ENCODE measurements around the gene RAP1GAP. TPM values are rescaled to one million over a fixed set of nuclear protein-coding genes. Genes with fewer than 3 reads are reported as not detected.
"Not testable (repeated sequence)": the region's sequence is repeated elsewhere in the genome, so short reads cannot be mapped to it uniquely, and the experiment has no call there.

The RAP1GAP gene
- total RNA-seq, 2 experiments from 2014 or later = 1.3 to 1.6 TPM

DNA sequence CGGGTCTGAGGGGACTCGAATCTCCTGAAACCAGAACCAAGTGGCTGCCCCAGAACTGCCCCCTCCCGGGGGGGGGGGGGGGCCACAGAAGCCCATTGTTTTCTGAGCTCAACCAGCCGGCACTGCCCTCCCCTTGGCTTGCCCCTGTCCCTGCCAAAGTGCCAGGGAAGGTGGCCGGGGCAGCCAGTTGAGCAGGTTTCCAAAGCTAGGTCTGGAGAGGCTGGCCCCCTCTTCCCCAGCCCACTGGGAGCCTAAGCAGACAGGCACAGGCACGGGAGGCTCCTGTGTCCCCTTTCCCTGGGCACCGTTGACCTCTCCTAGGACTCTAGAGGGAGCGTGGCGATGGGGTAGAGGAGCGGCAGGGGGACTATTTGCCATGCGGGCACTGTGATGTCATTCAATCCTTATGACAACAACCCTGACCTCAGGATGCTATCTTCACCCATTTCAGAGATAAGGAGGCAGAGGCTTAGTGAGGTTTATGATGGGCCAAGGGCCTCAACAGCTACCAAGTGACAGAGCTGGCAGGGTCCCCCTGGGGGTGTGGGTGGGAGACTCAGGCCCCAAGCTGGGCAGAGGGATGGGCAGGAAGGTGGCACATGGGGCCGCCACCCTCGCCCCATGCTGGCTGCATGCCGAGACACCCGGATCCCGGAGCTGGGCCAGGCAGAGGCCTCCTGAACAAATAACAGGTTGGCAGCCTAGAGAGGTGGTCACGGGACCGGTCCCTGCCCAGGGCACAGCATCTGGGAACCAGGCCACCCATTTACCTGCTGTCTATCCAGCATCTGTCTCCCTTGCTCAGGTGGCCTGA, 35.0 kb downstream of the RAP1GAP start:
- no peak for ATAC-seq
- CTCF ChIA-PET = no interaction called here
- Mint-ChIP-seq H3K4me3 (no peak overlapping the region), H3K27ac (no peak overlapping the region), H3K27me3 (no peaks in the 10 kb centered on the region), H3K4me1 (ENCODE audit: low read depth) (peaks cover 6% of the 10 kb centered on the region), H3K9me3 (no peaks in the 10 kb centered on the region), H3K36me3 (ENCODE audit: low read depth) (no peaks in the 10 kb centered on the region)
- intact Hi-C loops (cut with micrococcal nuclease) = no loop called here
- DNase-seq = no peak
- TF ChIP-seq, protein P1, sequence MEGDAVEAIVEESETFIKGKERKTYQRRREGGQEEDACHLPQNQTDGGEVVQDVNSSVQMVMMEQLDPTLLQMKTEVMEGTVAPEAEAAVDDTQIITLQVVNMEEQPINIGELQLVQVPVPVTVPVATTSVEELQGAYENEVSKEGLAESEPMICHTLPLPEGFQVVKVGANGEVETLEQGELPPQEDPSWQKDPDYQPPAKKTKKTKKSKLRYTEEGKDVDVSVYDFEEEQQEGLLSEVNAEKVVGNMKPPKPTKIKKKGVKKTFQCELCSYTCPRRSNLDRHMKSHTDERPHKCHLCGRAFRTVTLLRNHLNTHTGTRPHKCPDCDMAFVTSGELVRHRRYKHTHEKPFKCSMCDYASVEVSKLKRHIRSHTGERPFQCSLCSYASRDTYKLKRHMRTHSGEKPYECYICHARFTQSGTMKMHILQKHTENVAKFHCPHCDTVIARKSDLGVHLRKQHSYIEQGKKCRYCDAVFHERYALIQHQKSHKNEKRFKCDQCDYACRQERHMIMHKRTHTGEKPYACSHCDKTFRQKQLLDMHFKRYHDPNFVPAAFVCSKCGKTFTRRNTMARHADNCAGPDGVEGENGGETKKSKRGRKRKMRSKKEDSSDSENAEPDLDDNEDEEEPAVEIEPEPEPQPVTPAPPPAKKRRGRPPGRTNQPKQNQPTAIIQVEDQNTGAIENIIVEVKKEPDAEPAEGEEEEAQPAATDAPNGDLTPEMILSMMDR (IDR thresholded peaks at IDR 0.05) = no peak
- POLR2A ChIA-PET = no interaction called here

DNA sequence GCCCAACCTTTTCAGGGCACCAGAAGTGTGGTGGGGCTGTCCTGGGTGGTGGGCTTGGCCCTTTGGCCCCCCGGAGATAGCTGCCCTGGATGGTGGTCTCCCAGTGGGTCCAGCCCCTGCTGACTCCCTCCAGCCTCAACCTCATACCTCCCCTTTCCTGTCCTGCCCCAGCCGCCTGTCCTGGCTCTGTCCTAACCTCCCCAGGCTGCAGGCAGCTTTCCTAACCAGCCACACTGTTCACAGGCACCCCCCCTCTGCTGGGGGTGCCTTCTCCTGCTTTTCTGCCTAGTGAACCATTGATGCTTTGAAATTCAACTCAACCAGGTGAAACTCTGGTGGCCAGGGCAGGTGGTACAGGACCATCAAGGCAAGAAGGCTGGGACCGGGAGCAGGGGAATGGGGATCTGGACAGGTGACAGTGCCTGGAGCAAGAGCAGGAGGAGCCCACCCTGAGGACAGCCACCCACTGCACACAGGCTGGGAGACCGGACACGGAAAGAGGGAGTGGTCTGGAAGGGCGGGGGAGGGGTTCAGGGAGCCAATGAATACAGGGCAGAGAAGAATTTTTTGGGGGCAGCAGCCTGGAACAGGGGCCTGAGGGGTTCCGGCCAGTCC, 35.9 kb downstream of the RAP1GAP start:
- ChIA-PET POLR2A (no interaction called here), CTCF (no interaction called here)
- intact Hi-C loops (cut with micrococcal nuclease) = no loop called here
- no peak overlapping the region for H3K27ac Mint-ChIP-seq
- DNase-seq = no peak
- no peaks in the 10 kb centered on the region for H3K9me3 Mint-ChIP-seq
- H3K4me3 Mint-ChIP-seq = no peak overlapping the region
- TF ChIP-seq, protein P1 (IDR thresholded peaks at IDR 0.05) = no peak
- H3K36me3 Mint-ChIP-seq (ENCODE audit: low read depth) = no peaks in the 10 kb centered on the region
- no peaks in the 10 kb centered on the region for H3K27me3 Mint-ChIP-seq
- no peak for ATAC-seq
- no peaks in the 10 kb centered on the region for H3K4me1 Mint-ChIP-seq (ENCODE audit: low read depth)

DNA sequence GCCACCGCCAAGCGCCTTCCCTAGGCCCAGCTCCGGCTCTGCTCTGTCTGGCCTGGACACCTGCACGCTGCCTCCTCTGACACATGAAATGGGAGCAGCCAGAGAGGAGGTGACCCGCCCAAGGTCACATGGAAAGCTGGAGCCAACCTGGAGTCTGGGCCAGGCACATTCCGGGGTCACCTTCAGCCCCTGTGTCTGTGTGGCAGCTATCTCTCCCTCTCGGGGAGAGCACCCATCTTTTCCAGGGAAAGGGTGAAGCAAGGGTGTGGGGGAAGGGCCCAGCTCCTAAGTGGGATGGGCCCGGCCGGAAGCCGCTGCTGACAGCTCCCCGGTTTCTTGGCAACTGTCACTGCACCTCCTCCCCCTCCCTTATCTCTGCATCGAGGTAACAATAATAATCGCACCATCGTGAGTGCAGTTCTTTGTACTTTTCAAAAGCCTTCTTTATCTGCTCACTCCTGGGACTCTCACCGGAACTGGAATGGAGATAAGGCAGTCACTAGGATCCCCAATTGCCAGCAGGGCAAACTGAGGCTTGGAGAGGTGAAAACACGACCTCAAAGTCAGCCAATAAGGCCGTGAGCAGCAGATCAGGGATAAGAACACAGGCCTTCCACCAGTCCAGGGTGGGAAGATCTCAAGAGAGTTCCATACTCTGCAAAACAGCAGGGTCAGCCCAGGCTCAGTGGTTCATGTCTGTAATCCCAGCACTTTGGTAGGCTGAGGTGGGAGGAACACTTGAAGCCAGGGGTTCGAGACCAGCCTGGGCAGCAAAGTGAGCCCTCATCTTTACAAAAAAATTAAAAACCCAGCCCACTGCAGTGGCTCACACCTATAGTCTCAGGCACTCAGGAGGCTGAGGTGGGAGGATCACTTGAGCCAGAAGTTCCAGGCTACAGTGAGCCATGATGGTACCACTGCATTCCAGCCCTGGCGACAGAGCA, 36.9 kb downstream of the RAP1GAP start:
- ATAC-seq (no peak), DNase-seq (no peak)
- intact Hi-C loops (cut with micrococcal nuclease) = no loop called here
- no peaks in the 10 kb centered on the region for H3K4me1 Mint-ChIP-seq (ENCODE audit: low read depth)
- no peak overlapping the region for H3K27ac Mint-ChIP-seq
- TF ChIP-seq, protein P1 (IDR thresholded peaks at IDR 0.05) = no peak
- H3K4me3 Mint-ChIP-seq = no peak overlapping the region
- H3K9me3 Mint-ChIP-seq = no peaks in the 10 kb centered on the region
- H3K36me3 Mint-ChIP-seq (ENCODE audit: low read depth) = no peaks in the 10 kb centered on the region
- no peaks in the 10 kb centered on the region for H3K27me3 Mint-ChIP-seq
- CTCF ChIA-PET = no interaction called here
- POLR2A ChIA-PET = no interaction called here

DNA sequence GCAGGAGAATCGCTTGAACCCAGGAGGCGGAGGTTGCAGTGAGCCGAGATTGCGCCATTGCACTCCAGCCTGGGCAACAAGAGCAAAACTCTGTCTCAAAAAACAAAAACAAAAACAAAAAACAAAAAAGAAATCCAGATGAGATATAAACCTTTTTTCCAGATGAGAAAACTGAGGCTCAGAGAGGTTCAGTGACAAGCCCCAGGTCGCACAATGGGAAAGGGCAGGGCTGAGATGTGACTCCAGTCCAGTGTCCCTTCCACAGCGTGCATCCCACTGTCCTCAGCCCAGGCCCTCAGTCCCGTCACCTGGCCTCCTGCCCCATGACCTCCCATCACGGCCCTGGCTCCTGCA, 37.6 kb downstream of the RAP1GAP start:
- H3K27me3 Mint-ChIP-seq; CTCF ChIA-PET; H3K36me3 Mint-ChIP-seq (ENCODE audit: low read depth); H3K27ac Mint-ChIP-seq; intact Hi-C loops (cut with micrococcal nuclease); POLR2A ChIA-PET; ATAC-seq; H3K4me3 Mint-ChIP-seq; H3K4me1 Mint-ChIP-seq (ENCODE audit: low read depth); DNase-seq; H3K9me3 Mint-ChIP-seq: not testable (repeated sequence)

DNA sequence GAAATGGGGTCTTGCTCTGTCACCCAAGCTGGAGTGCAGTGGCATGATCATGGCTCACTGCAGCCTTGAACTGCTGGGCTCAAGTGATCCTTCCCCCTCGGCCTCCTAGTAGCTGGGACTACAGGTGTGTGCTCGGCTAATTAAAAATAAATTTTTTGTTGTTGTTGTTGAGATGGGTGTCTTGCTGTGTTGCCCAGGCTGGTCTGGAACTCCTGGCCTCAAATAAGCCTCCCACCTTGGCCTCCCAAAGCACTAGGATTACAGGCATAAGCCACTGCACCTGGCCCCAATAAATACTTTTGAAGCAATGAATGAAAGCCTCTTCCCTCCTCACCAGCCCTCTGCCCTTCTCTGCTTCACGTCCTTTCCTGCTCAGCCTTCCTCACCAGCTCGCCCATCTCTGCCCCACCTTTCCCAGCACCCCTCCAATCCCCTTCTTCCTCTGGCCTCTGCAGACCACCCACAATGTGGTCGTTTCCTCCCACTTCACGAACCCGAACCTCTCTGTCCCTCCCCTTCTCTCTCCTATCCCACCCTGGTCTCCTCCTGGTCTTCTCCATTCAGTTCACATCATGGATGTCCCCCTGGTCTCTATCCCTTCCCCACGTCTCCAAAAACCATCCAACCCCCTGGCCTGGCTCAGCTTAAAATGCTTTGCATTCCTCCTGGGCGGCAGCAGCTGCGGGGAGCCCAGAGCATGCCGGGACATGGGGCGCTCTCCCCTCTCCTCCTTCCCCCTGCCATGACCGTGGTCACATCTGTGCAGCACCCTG, 38.4 kb downstream of the RAP1GAP start:
- no peaks in the 10 kb centered on the region for H3K4me1 Mint-ChIP-seq (ENCODE audit: low read depth)
- H3K36me3 Mint-ChIP-seq (ENCODE audit: low read depth) = no peaks in the 10 kb centered on the region
- TF ChIP-seq, protein P1 (IDR thresholded peaks at IDR 0.05) = no peak
- H3K27me3 Mint-ChIP-seq = no peaks in the 10 kb centered on the region
- no peak for DNase-seq
- ChIA-PET POLR2A (no interaction called here), CTCF (no interaction called here)
- H3K4me3 Mint-ChIP-seq = no peak overlapping the region
- intact Hi-C loops (cut with micrococcal nuclease) = no loop called here
- H3K9me3 Mint-ChIP-seq = no peaks in the 10 kb centered on the region
- no peak for ATAC-seq
- H3K27ac Mint-ChIP-seq = no peak overlapping the region

Data from activated CD8-positive, alpha-beta T cell treated with anti-CD3 and anti-CD28 coated beads for 36 hours (primary cell).